WTC11 (cell line): ENCODE results near the gene KPNA2. TPM values are rescaled to one million over a fixed set of nuclear protein-coding genes. Genes with fewer than 3 reads are reported as not detected.
"Not testable (repeated sequence)": the region's sequence is repeated elsewhere in the genome, so short reads cannot be mapped to it uniquely, and the experiment has no call there.

Experiments used
- ATAC-seq: fragments of 200-7000 bp; cut with Tn5 transposase; 2 replicates; pipeline ENCODE4 v1.10.0; 2021; ENCODE audit warnings: mild to moderate bottlenecking, moderate library complexity
- CTCF ChIA-PET: fragments of 300-600 bp; sonication (Branson Sonifier 250); formaldehyde crosslinking; loops from one replicate; lab custom pipeline; 2021; ENCODE audit warnings: antibody characterized with exemption; lab: Charles Lee
- POLR2A ChIA-PET: fragments of 350-600 bp; sonication (Branson Sonifier 250); formaldehyde crosslinking; loops from one replicate; lab custom pipeline; 2021; ENCODE audit warnings: antibody characterized with exemption; lab: Charles Lee
- DNase-seq: peaks from one replicate; pipeline ENCODE4 v3.0.0; 2021; ENCODE audit warnings: low spot score
- H3K27ac Mint-ChIP-seq: 2 replicates; pipeline ENCODE4 v1.8.0; 2021; ENCODE audit warnings: mixed read lengths
- H3K27me3 Mint-ChIP-seq: 2 replicates; pipeline ENCODE4 v1.8.0; 2021; ENCODE audit warnings: low read depth, mild to moderate bottlenecking, moderate library complexity, mixed read lengths
- H3K36me3 Mint-ChIP-seq: 2 replicates; pipeline ENCODE4 v1.8.0; 2021; ENCODE audit warnings: mixed read lengths
- H3K4me1 Mint-ChIP-seq: 2 replicates; pipeline ENCODE4 v1.8.0; 2022; ENCODE audit warnings: mixed read lengths
- H3K4me3 Mint-ChIP-seq: 2 replicates; pipeline ENCODE4 v1.8.0; 2021; ENCODE audit warnings: mild to moderate bottlenecking, moderate library complexity, mixed read lengths
- H3K9me3 Mint-ChIP-seq: 2 replicates; pipeline ENCODE4 v1.8.0; 2021; ENCODE audit warnings: mixed read lengths
- AR ChIP-seq: fragments of 250-450 bp; sonication (Bioruptor Pico); IDR thresholded peaks from 2 replicates; pipeline ENCODE4 v1.9.0; 2021; ENCODE audit warnings: mild to moderate bottlenecking
- ESRRA ChIP-seq: sonication (generic); formaldehyde crosslinking; IDR thresholded peaks from 2 replicates; pipeline ENCODE4 v1.8.1; 2022; ENCODE audit warnings: mild to moderate bottlenecking, missing genetic modification reagents, borderline replicate concordance
- HMGA2 ChIP-seq: fragments of 250-450 bp; sonication (Bioruptor Pico); IDR thresholded peaks from 2 replicates; pipeline ENCODE4 v1.4.0; 2021; ENCODE audit warnings: mild to moderate bottlenecking, moderate library complexity
- IRF1 ChIP-seq: sonication (generic); formaldehyde crosslinking; IDR thresholded peaks from 2 replicates; pipeline ENCODE4 v1.8.0; 2023; ENCODE audit warnings: missing genetic modification reagents
- MAX ChIP-seq: sonication (generic); formaldehyde crosslinking; IDR thresholded peaks from 2 replicates; pipeline ENCODE4 v1.8.0; 2022; ENCODE audit warnings: mild to moderate bottlenecking, missing genetic modification reagents
- MXD4 ChIP-seq: fragments of 250-450 bp; sonication (Bioruptor Pico); IDR thresholded peaks from 2 replicates; pipeline ENCODE4 v1.8.0; 2021; ENCODE audit warnings: mild to moderate bottlenecking, moderate library complexity, borderline replicate concordance
- NFE2L1 ChIP-seq: sonication (generic); formaldehyde crosslinking; IDR thresholded peaks from 2 replicates; pipeline ENCODE4 v1.8.1; 2023; ENCODE audit warnings: missing genetic modification reagents
- PRDM15 ChIP-seq: sonication (generic); formaldehyde crosslinking; IDR thresholded peaks from 2 replicates; pipeline ENCODE4 v1.8.0; 2022; ENCODE audit warnings: missing genetic modification reagents
- SMAD3 ChIP-seq: sonication (generic); formaldehyde crosslinking; IDR thresholded peaks from 2 replicates; pipeline ENCODE4 v1.8.0; 2022; ENCODE audit warnings: missing genetic modification reagents, mild to moderate bottlenecking, borderline replicate concordance
- TEAD1 ChIP-seq: sonication (generic); formaldehyde crosslinking; IDR thresholded peaks from 2 replicates; pipeline ENCODE4 v1.8.0; 2022; ENCODE audit warnings: mild to moderate bottlenecking, missing genetic modification reagents
- TP53 ChIP-seq: sonication (generic); formaldehyde crosslinking; IDR thresholded peaks from 2 replicates; pipeline ENCODE4 v1.8.1; 2023; ENCODE audit warnings: mild to moderate bottlenecking, missing genetic modification reagents
- ZNF121 ChIP-seq: sonication (generic); formaldehyde crosslinking; IDR thresholded peaks from 2 replicates; pipeline ENCODE4 v1.8.0; 2023; ENCODE audit warnings: missing genetic modification reagents
- ZNF396 ChIP-seq: fragments of 250-450 bp; sonication (Bioruptor Pico); IDR thresholded peaks from 2 replicates; pipeline ENCODE4 v1.8.0; 2021; ENCODE audit warnings: mild to moderate bottlenecking, moderate library complexity, borderline replicate concordance
- total RNA-seq: library from RNA; stranded (reverse); gene quantifications from 3 replicates; pipeline ENCODE4 v1.2.3, GENCODE V29; 2021

Gene KPNA2
- total RNA-seq, 1 experiment from 2014 or later, result 466 TPM

- H3K4me1 Mint-ChIP-seq, DNase-seq, H3K4me3 Mint-ChIP-seq, H3K27ac Mint-ChIP-seq, CTCF ChIA-PET, H3K36me3 Mint-ChIP-seq, ATAC-seq, H3K27me3 Mint-ChIP-seq, H3K9me3 Mint-ChIP-seq: not testable (repeated sequence)
- POLR2A ChIA-PET, result interaction anchor here (0.6 kb wide), 2 partner anchors 9 to 788 kb away, joined by 3 to 4 read pairs; no protein-coding TSS in a partner anchor
Measured at GRCh38 chr17:68065366-68065765, 29.8 kb downstream of the KPNA2 start.

GRCh38 chr17:68068512-68068911 lies 33.0 kb downstream of the KPNA2 start:
- H3K27ac Mint-ChIP-seq, ATAC-seq, H3K4me1 Mint-ChIP-seq, CTCF ChIA-PET, POLR2A ChIA-PET, H3K27me3 Mint-ChIP-seq, H3K9me3 Mint-ChIP-seq, H3K4me3 Mint-ChIP-seq, DNase-seq, H3K36me3 Mint-ChIP-seq: not testable (repeated sequence)

- CTCF ChIA-PET, H3K4me1 Mint-ChIP-seq, POLR2A ChIA-PET, DNase-seq, H3K9me3 Mint-ChIP-seq, H3K27ac Mint-ChIP-seq, ATAC-seq, H3K36me3 Mint-ChIP-seq, H3K4me3 Mint-ChIP-seq, H3K27me3 Mint-ChIP-seq: not testable (repeated sequence)
- TF ChIP-seq HMGA2 (peak; percentile 77; the same call in 1 of the 2 replicates), PRDM15 (CRISPR knock-in tag) (peak; percentile 59)
Measured at GRCh38 chr17:68070582-68071444, 35.3 kb downstream of the KPNA2 start.

GRCh38 chr17:68074279-68074678 lies 38.7 kb downstream of the KPNA2 start:
- no peak for ATAC-seq
- Mint-ChIP-seq H3K27ac (no peak overlapping the region), H3K36me3 (no peaks in the 10 kb centered on the region), H3K9me3 (no peaks in the 10 kb centered on the region), H3K4me3 (no peak overlapping the region), H3K4me1 (no peaks in the 10 kb centered on the region), H3K27me3 (no peaks in the 10 kb centered on the region; the same call in 1 of the 2 replicates)
- ChIA-PET CTCF (interaction anchor here (0.7 kb wide), 1 partner anchor 9 kb away, joined by 3 read pairs; no protein-coding TSS in a partner anchor), POLR2A (interaction anchor here (0.7 kb wide), 3 partner anchors 9 to 22 kb away, joined by 4 to 9 read pairs (median 6); no protein-coding TSS in a partner anchor)
- TF ChIP-seq AR (CRISPR knock-in tag), result no peak
- TF ChIP-seq NFE2L1, result no peak
- no peak for TF ChIP-seq SMAD3
- TF ChIP-seq ESRRA (CRISPR knock-in tag), result no peak
- no peak for TF ChIP-seq MXD4 (CRISPR knock-in tag)
- TF ChIP-seq ZNF396 (CRISPR knock-in tag), result no peak
- TF ChIP-seq MAX (CRISPR knock-in tag), result no peak
- TF ChIP-seq ZNF121, result no peak
- no peak for TF ChIP-seq TEAD1
- TF ChIP-seq TP53 (CRISPR knock-in tag), result no peak
- TF ChIP-seq IRF1 (CRISPR knock-in tag), result no peak
- DNase-seq, result no peak

- DNase-seq, H3K4me1 Mint-ChIP-seq, H3K27me3 Mint-ChIP-seq, POLR2A ChIA-PET, CTCF ChIA-PET, ATAC-seq, H3K36me3 Mint-ChIP-seq, H3K27ac Mint-ChIP-seq, H3K9me3 Mint-ChIP-seq, H3K4me3 Mint-ChIP-seq: not testable (repeated sequence)
Measured at GRCh38 chr17:68075953-68076607, 40.5 kb downstream of the KPNA2 start.

- H3K4me3 Mint-ChIP-seq, DNase-seq, CTCF ChIA-PET, ATAC-seq, POLR2A ChIA-PET, H3K9me3 Mint-ChIP-seq, H3K4me1 Mint-ChIP-seq, H3K36me3 Mint-ChIP-seq, H3K27me3 Mint-ChIP-seq, H3K27ac Mint-ChIP-seq: not testable (repeated sequence)
Measured at GRCh38 chr17:68077498-68077897, 42.0 kb downstream of the KPNA2 start.
